SK-N-SH treated with all-trans-retinoic acid at 6 μM for 48 hours (cell line): ENCODE results near the gene UPK1A.

Experiments used
- ARNTL ChIP-seq: fragments of 450-650 bp; formaldehyde crosslinking; IDR thresholded peaks from 2 replicates; pipeline ENCODE4 v1.5.0; 2020; ENCODE audit warnings: low read depth, mild to moderate bottlenecking, moderate library complexity, borderline replicate concordance
- CSDC2 ChIP-seq: fragments of 250-450 bp; sonication (Bioruptor Pico); IDR thresholded peaks from 2 replicates; pipeline ENCODE4 v1.5.0; 2020; ENCODE audit warnings: mild to moderate bottlenecking, moderate library complexity
- ISL1 ChIP-seq: fragments of 250-450 bp; sonication (Bioruptor Pico); IDR thresholded peaks from 2 replicates; pipeline ENCODE4 v2.1.2; 2022; ENCODE audit warnings: mild to moderate bottlenecking, moderate library complexity
- OSR1 ChIP-seq: fragments of 250-450 bp; sonication (Bioruptor Pico); IDR thresholded peaks from 2 replicates; pipeline ENCODE4 v1.8.0; 2022; ENCODE audit warnings: moderate library complexity, mild to moderate bottlenecking, inconsistent platforms
- ZC3H10 ChIP-seq: fragments of 250-450 bp; sonication (Bioruptor Pico); IDR thresholded peaks from 2 replicates; pipeline ENCODE4 v1.5.1; 2021; ENCODE audit warnings: mild to moderate bottlenecking, moderate library complexity
- TF ChIP-seq, protein P1 (sequence below): fragments of 250-450 bp; sonication (Bioruptor Pico); IDR thresholded peaks from 2 replicates; pipeline ENCODE4 v1.8.0; 2021; ENCODE audit warnings: low read depth, mild to moderate bottlenecking, moderate library complexity, borderline replicate concordance
- TF ChIP-seq, protein P2 (sequence below): fragments of 250-450 bp; sonication (Bioruptor Pico); IDR thresholded peaks from 2 replicates; pipeline ENCODE4 v1.8.0; 2020; ENCODE audit warnings: mild to moderate bottlenecking, moderate library complexity, borderline replicate concordance
- TF ChIP-seq, protein P3 (sequence below): fragments of 250-450 bp; sonication (Bioruptor Pico); IDR thresholded peaks from 2 replicates; pipeline ENCODE4 v1.5.1; 2021; ENCODE audit warnings: mild to moderate bottlenecking, moderate library complexity

GRCh38 chr19:35628264-35628564 lies 38.1 kb upstream of the UPK1A start:
- TF ChIP-seq OSR1 (CRISPR knock-in tag) (no peak), ARNTL (CRISPR knock-in tag) (no peak), ISL1 (CRISPR knock-in tag) (no peak), CSDC2 (CRISPR knock-in tag) (no peak), ZC3H10 (no peak)
- TF ChIP-seq, protein P1, sequence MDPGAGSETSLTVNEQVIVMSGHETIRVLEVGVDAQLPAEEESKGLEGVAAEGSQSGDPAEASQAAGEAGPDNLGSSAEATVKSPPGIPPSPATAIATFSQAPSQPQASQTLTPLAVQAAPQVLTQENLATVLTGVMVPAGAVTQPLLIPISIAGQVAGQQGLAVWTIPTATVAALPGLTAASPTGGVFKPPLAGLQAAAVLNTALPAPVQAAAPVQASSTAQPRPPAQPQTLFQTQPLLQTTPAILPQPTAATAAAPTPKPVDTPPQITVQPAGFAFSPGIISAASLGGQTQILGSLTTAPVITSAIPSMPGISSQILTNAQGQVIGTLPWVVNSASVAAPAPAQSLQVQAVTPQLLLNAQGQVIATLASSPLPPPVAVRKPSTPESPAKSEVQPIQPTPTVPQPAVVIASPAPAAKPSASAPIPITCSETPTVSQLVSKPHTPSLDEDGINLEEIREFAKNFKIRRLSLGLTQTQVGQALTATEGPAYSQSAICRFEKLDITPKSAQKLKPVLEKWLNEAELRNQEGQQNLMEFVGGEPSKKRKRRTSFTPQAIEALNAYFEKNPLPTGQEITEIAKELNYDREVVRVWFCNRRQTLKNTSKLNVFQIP (CRISPR knock-in tag): no peak
- TF ChIP-seq, protein P2, sequence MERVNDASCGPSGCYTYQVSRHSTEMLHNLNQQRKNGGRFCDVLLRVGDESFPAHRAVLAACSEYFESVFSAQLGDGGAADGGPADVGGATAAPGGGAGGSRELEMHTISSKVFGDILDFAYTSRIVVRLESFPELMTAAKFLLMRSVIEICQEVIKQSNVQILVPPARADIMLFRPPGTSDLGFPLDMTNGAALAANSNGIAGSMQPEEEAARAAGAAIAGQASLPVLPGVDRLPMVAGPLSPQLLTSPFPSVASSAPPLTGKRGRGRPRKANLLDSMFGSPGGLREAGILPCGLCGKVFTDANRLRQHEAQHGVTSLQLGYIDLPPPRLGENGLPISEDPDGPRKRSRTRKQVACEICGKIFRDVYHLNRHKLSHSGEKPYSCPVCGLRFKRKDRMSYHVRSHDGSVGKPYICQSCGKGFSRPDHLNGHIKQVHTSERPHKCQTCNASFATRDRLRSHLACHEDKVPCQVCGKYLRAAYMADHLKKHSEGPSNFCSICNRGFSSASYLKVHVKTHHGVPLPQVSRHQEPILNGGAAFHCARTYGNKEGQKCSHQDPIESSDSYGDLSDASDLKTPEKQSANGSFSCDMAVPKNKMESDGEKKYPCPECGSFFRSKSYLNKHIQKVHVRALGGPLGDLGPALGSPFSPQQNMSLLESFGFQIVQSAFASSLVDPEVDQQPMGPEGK (CRISPR knock-in tag): no peak
- TF ChIP-seq, protein P3, sequence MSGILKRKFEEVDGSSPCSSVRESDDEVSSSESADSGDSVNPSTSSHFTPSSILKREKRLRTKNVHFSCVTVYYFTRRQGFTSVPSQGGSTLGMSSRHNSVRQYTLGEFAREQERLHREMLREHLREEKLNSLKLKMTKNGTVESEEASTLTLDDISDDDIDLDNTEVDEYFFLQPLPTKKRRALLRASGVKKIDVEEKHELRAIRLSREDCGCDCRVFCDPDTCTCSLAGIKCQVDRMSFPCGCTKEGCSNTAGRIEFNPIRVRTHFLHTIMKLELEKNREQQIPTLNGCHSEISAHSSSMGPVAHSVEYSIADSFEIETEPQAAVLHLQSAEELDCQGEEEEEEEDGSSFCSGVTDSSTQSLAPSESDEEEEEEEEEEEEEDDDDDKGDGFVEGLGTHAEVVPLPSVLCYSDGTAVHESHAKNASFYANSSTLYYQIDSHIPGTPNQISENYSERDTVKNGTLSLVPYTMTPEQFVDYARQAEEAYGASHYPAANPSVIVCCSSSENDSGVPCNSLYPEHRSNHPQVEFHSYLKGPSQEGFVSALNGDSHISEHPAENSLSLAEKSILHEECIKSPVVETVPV (CRISPR knock-in tag): no peak
